NCI-H2081 (cell line): Measurements from ENCODE around the gene IL17RC.

ENCODE experiments used
- DNase-seq, 2 experiments: peaks; one replicate each; lab custom pipeline; 2025; lab: John Stamatoyannopoulos, UW

The IL17RC gene

GRCh38 chr3:9946112-9947024, 29.5 kb downstream of the IL17RC start:
- DNase-seq: peak; percentile 78 to 87

GRCh38 chr3:9947025-9947995, 30.4 kb downstream of the IL17RC start:
- peak; percentile 9 to 68 for DNase-seq

- no peak for DNase-seq
Measured at GRCh38 chr3:9948586-9948985, 31.7 kb downstream of the IL17RC start.

GRCh38 chr3:9949115-9949514, 32.2 kb downstream of the IL17RC start:
- DNase-seq: no peak

- DNase-seq: no peak
Measured at GRCh38 chr3:9949626-9950025, 32.7 kb downstream of the IL17RC start.

- no peak for DNase-seq
Measured at GRCh38 chr3:9951126-9951525, 34.2 kb downstream of the IL17RC start.

- DNase-seq: no peak
Measured at GRCh38 chr3:9951598-9951961, 34.7 kb downstream of the IL17RC start.

GRCh38 chr3:9951962-9952805, 35.3 kb downstream of the IL17RC start, which contains the start of gene PRRT3:
Gene PRRT3, minus strand, starts transcription at chr3:9952408. Its CDS starts 2,293 bp downstream, at chr3:9950115.
- peak; percentile 21 to 57 for DNase-seq

GRCh38 chr3:9955067-9955502, 38.2 kb downstream of the IL17RC start:
- peak; percentile 16 to 64 for DNase-seq

GRCh38 chr3:9955611-9956352, 38.9 kb downstream of the IL17RC start:
- no peak for DNase-seq

GRCh38 chr3:9957214-9957613, 40.3 kb downstream of the IL17RC start:
- no peak for DNase-seq

GRCh38 chr3:9965200-9965875, 48.4 kb downstream of the IL17RC start:
- DNase-seq: no peak

- DNase-seq: no peak
Measured at GRCh38 chr3:9966841-9967240, 49.9 kb downstream of the IL17RC start.

GRCh38 chr3:9969632-9970019, 52.7 kb downstream of the IL17RC start:
- no peak for DNase-seq

- no peak for DNase-seq
Measured at GRCh38 chr3:9970020-9970652, 53.2 kb downstream of the IL17RC start.

GRCh38 chr3:9976721-9977709, 60.1 kb downstream of the IL17RC start:
- peak in 1 of 2 experiments; percentile 19 for DNase-seq

- DNase-seq: no peak
Measured at GRCh38 chr3:9978710-9979305, 61.9 kb downstream of the IL17RC start.

- DNase-seq: no peak
Measured at GRCh38 chr3:9980251-9980650, 63.4 kb downstream of the IL17RC start.
